ENCODE measurements around the gene PDSS2.

The PDSS2 gene

GRCh38 chr6:107334026-107334425 lies 125.3 kb downstream of the PDSS2 start:
- H3K4me2 ChIP-seq (ENCODE audit: low read length) = no peak overlapping the region
- no peak overlapping the region for H3K4me3 ChIP-seq (ENCODE audit: low read length)
- H3K27me3 ChIP-seq (ENCODE audit: low read depth, low read length) = no peaks in the 10 kb centered on the region
- H3K9me3 ChIP-seq (ENCODE audit: insufficient read depth, low read length) = no peaks in the 10 kb centered on the region
- H3K27ac ChIP-seq (ENCODE audit: low read length) = no peak overlapping the region
- H3K79me2 ChIP-seq (ENCODE audit: low read length) = no peaks in the 10 kb centered on the region
- no peaks in the 10 kb centered on the region for H3K36me3 ChIP-seq (replicated peaks; ENCODE audit: low read depth, low read length)
- H3K4me1 ChIP-seq (ENCODE audit: low read length) = peaks cover 22% of the 10 kb centered on the region
- no peak overlapping the region for H3K9ac ChIP-seq (ENCODE audit: low read length)
- no peak for TF ChIP-seq CTCF (IDR thresholded peaks at IDR 0.05; ENCODE audit: low read depth, low read length)
- TF ChIP-seq EZH2phosphoT487 (IDR thresholded peaks at IDR 0.05; ENCODE audit: low read depth) = no peak
- no peaks in the 10 kb centered on the region for H4K20me1 ChIP-seq (ENCODE audit: insufficient read depth, low read length)
- no peak overlapping the region for H2AFZ ChIP-seq (ENCODE audit: low read depth, low read length)

GRCh38 chr6:107333491-107333890 lies 125.9 kb downstream of the PDSS2 start:
- H3K36me3 ChIP-seq (replicated peaks; ENCODE audit: low read depth, low read length) = no peaks in the 10 kb centered on the region

GRCh38 chr6:107331409-107332386 lies 127.7 kb downstream of the PDSS2 start:
- Histone ChIP-seq H4K20me1 (ENCODE audit: insufficient read depth, low read length) (no peaks in the 10 kb centered on the region), H3K9ac (ENCODE audit: low read length) (no peak overlapping the region), H3K27me3 (ENCODE audit: low read depth, low read length) (no peaks in the 10 kb centered on the region), H3K4me1 (ENCODE audit: low read length) (peaks cover 23% of the 10 kb centered on the region), H3K4me3 (ENCODE audit: low read length) (no peak overlapping the region), H3K79me2 (ENCODE audit: low read length) (no peaks in the 10 kb centered on the region), H3K36me3 (replicated peaks; ENCODE audit: low read depth, low read length) (no peaks in the 10 kb centered on the region), H2AFZ (ENCODE audit: low read depth, low read length) (no peak overlapping the region), H3K9me3 (ENCODE audit: insufficient read depth, low read length) (no peaks in the 10 kb centered on the region), H3K27ac (ENCODE audit: low read length) (peak overlapping the region; percentile 85; the same call in 1 of the 2 replicates), H3K4me2 (ENCODE audit: low read length) (peak overlapping the region; percentile 75)
- no peak for TF ChIP-seq CTCF (IDR thresholded peaks at IDR 0.05; ENCODE audit: low read depth, low read length)
- TF ChIP-seq EZH2phosphoT487 (IDR thresholded peaks at IDR 0.05; ENCODE audit: low read depth) = no peak

More at GRCh38 chr6:107333491-107333890, 125.9 kb downstream of the PDSS2 start:
- Histone ChIP-seq H4K20me1 (ENCODE audit: insufficient read depth, low read length) (no peaks in the 10 kb centered on the region), H3K4me1 (ENCODE audit: low read length) (peaks cover 23% of the 10 kb centered on the region), H3K9ac (ENCODE audit: low read length) (no peak overlapping the region), H3K4me2 (ENCODE audit: low read length) (no peak overlapping the region), H3K4me3 (ENCODE audit: low read length) (no peak overlapping the region), H3K79me2 (ENCODE audit: low read length) (no peaks in the 10 kb centered on the region), H3K27me3 (ENCODE audit: low read depth, low read length) (no peaks in the 10 kb centered on the region), H2AFZ (ENCODE audit: low read depth, low read length) (no peak overlapping the region), H3K27ac (ENCODE audit: low read length) (no peak overlapping the region), H3K9me3 (ENCODE audit: insufficient read depth, low read length) (no peaks in the 10 kb centered on the region)
- TF ChIP-seq EZH2phosphoT487 (IDR thresholded peaks at IDR 0.05; ENCODE audit: low read depth) (no peak), CTCF (IDR thresholded peaks at IDR 0.05; ENCODE audit: low read depth, low read length) (no peak)

GRCh38 chr6:107330168-107330567 lies 129.2 kb downstream of the PDSS2 start:
- Histone ChIP-seq H4K20me1 (ENCODE audit: insufficient read depth, low read length) (no peaks in the 10 kb centered on the region), H3K27ac (ENCODE audit: low read length) (peak overlapping the region; percentile 85), H3K4me1 (ENCODE audit: low read length) (peaks cover 23% of the 10 kb centered on the region), H3K36me3 (replicated peaks; ENCODE audit: low read depth, low read length) (no peaks in the 10 kb centered on the region), H3K9me3 (ENCODE audit: insufficient read depth, low read length) (no peaks in the 10 kb centered on the region), H2AFZ (ENCODE audit: low read depth, low read length) (no peak overlapping the region), H3K27me3 (ENCODE audit: low read depth, low read length) (no peaks in the 10 kb centered on the region), H3K79me2 (ENCODE audit: low read length) (no peaks in the 10 kb centered on the region), H3K4me3 (ENCODE audit: low read length) (peak overlapping the region; percentile 57), H3K4me2 (ENCODE audit: low read length) (peak overlapping the region; percentile 75), H3K9ac (ENCODE audit: low read length) (0 out of 2 replicates have a peak overlapping the region, but pooled peaks have one; percentile 4)
- no peak for TF ChIP-seq CTCF (IDR thresholded peaks at IDR 0.05; ENCODE audit: low read depth, low read length)
- no peak for TF ChIP-seq EZH2phosphoT487 (IDR thresholded peaks at IDR 0.05; ENCODE audit: low read depth)
